Neutrophil (primary cell): ENCODE data around the gene KRT81.
"Not testable (repeated sequence)": the region's sequence is repeated elsewhere in the genome, so short reads cannot be mapped to it uniquely, and the experiment has no call there.

Experiments
- H3K27ac ChIP-seq: fragments of 200-600 bp; sonication (generic); 2 replicates; pipeline ENCODE4 v1.5.1; 2016; ENCODE audit warnings: mild to moderate bottlenecking, moderate library complexity
- H3K27me3 ChIP-seq: fragments of 200-600 bp; sonication (generic); 2 replicates; pipeline ENCODE4 v1.6.0; 2016; ENCODE audit warnings: mild to moderate bottlenecking
- H3K36me3 ChIP-seq: fragments of 200-600 bp; sonication (generic); 2 replicates; pipeline ENCODE4 v1.5.1; 2017
- H3K4me1 ChIP-seq, 2 experiments: fragments of 200-600 bp in 1 of 2; sonication (generic) in 1 of 2; 1 replicate in 1 of 2; 2 replicates in 1 of 2; pipeline versions ENCODE4 v1.5.1 to v1.6.1; 2013 to 2016; ENCODE audit warnings: low read depth in 1 of 2, low read length in 1 of 2, mild to moderate bottlenecking in 1 of 2, moderate library complexity in 1 of 2; ENCODE audit not compliant: control insufficient read depth in 1 of 2, insufficient read depth in 1 of 2
- H3K4me3 ChIP-seq, 2 experiments: fragments of 200-600 bp in 1 of 2; sonication (generic) in 1 of 2; 1 replicate in 1 of 2; 2 replicates in 1 of 2; pipeline ENCODE4 v1.5.1; 2013 to 2016; ENCODE audit warnings: low read depth in 1 of 2, low read length in 1 of 2, mild to moderate bottlenecking in 1 of 2, moderate library complexity in 1 of 2
- H3K9me3 ChIP-seq: fragments of 200-600 bp; sonication (generic); 2 replicates; pipeline ENCODE4 v1.5.1; 2016
- CTCF ChIP-seq: fragments of 200-600 bp; sonication (generic); IDR thresholded peaks from 2 replicates; pipeline ENCODE4 v1.5.1; 2016; ENCODE audit warnings: antibody characterized with exemption

Gene KRT81

DNA sequence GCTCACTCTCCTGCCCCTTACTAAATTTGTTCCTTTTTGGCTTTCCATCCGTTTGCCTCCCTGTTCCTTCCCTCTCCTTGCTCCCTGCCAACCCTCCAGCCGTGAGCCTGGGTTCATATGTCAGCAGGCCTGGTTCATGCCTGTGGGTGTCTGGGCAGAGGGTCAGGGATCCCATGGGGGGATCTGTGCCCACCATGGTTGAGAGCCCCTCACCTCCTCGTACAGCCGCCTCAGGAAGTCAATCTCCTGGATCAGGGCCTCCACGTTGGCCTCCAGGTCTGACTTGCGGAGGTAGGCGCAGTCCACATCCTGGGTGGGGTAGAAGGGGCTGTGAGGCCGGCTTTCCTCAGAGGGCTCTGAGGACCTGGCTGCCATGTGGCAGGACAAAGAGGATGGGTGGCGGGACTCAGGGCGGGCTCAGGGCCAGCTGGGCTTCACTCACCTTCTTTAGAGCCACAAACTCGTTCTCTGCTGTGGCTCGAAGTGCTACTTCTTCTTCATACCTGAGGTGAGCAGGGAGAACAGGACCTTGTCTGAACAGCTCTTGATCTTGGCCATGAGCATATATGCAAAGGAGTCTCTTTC lies 26.2 kb upstream of the KRT81 start:
- no peaks in the 10 kb centered on the region for H3K36me3 ChIP-seq
- no peaks in the 10 kb centered on the region for H3K9me3 ChIP-seq
- H3K4me1 ChIP-seq = no peaks in the 10 kb centered on the region
- no peak overlapping the region for H3K4me3 ChIP-seq
- H3K27ac ChIP-seq = no peak overlapping the region
- peaks cover 57% of the 10 kb centered on the region for H3K27me3 ChIP-seq
- no peak for TF ChIP-seq CTCF

GRCh38 chr12:52316701-52317100 lies 25.4 kb upstream of the KRT81 start:
- H3K27me3 ChIP-seq = peaks cover 56% of the 10 kb centered on the region

DNA sequence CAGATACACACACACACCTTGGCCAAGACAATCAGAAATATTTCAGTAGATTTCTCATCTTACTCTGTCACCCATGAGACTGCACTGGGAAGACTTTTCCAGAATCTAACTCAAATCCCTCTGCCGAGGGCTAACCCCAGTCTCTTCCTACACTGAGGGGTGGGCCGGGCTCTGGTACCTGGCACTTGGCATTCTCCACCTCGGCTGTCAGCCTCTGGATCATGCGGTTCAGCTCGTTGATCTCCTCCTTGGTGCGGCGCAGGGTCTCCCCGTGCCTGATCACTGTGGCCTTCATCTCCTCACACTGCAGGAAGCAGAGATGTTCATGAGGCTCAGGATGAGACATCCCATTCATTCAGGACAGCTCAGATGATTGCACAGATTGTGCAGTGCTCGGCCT lies 25.0 kb upstream of the KRT81 start:
- H3K9me3 ChIP-seq = no peaks in the 10 kb centered on the region
- no peak overlapping the region for H3K4me3 ChIP-seq
- no peak overlapping the region for H3K27ac ChIP-seq
- no peaks in the 10 kb centered on the region for H3K36me3 ChIP-seq
- no peaks in the 10 kb centered on the region for H3K4me1 ChIP-seq
- TF ChIP-seq CTCF = no peak
- peaks cover 56% of the 10 kb centered on the region for H3K27me3 ChIP-seq

More at GRCh38 chr12:52316701-52317100, 25.4 kb upstream of the KRT81 start:
- no peak overlapping the region for H3K4me3 ChIP-seq
- TF ChIP-seq CTCF = no peak
- H3K36me3 ChIP-seq = no peaks in the 10 kb centered on the region
- no peaks in the 10 kb centered on the region for H3K9me3 ChIP-seq
- no peak overlapping the region for H3K27ac ChIP-seq
- no peaks in the 10 kb centered on the region for H3K4me1 ChIP-seq

DNA sequence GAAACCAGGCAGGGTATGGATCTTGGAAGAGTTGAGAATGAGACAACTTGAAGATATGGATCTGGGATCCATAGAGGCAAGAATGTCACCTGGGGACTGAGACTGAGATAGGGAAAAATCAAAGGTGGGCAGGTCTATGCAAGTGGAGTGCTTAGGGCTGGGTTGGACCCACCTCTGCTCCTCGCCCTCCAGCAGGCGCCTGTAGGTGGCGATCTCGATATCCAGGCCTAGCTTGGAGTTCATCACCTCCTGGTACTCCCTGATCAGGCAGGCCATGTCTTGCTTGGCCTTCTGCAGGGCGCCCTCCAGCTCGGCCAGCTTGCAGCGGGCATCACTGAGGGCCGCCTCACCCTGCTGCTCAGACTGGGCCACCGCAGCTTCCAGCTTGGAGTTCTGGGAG lies 24.4 kb upstream of the KRT81 start:
- peaks cover 56% of the 10 kb centered on the region for H3K27me3 ChIP-seq
- H3K4me3 ChIP-seq, H3K9me3 ChIP-seq, H3K4me1 ChIP-seq, H3K27ac ChIP-seq, H3K36me3 ChIP-seq: not testable (repeated sequence)

- H3K27ac ChIP-seq = no peak overlapping the region
- H3K4me1 ChIP-seq = no peaks in the 10 kb centered on the region
- H3K4me3 ChIP-seq = no peak overlapping the region
- no peak for TF ChIP-seq CTCF
- H3K36me3 ChIP-seq = no peaks in the 10 kb centered on the region
- H3K27me3 ChIP-seq = peaks cover 56% of the 10 kb centered on the region
- H3K9me3 ChIP-seq = no peaks in the 10 kb centered on the region
Observed at GRCh38 chr12:52314511-52314910, 23.2 kb upstream of the KRT81 start.

DNA sequence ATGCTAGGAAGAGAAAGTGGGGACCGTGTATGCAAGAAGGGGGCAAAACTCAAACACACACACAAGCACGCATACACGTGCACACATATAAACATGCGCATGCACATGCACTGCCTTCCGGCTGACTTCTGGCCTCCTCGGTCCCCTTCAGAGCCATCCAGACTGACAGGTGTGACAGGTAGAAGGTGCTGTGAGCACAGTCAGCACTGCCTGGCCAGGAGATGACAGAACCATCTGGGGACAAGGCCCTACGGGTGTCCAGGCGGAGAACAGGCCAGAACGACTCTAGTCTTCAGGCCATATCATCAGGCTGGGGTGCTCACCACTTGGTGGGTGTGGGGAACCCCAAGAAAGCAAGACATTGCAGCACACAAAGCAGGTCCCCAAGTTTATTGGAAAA lies 22.6 kb upstream of the KRT81 start:
- no peak for TF ChIP-seq CTCF
- Histone ChIP-seq H3K36me3 (no peaks in the 10 kb centered on the region), H3K27ac (no peak overlapping the region), H3K4me3 (no peak overlapping the region), H3K27me3 (peaks cover 56% of the 10 kb centered on the region), H3K9me3 (no peaks in the 10 kb centered on the region), H3K4me1 (no peaks in the 10 kb centered on the region)
